ENCODE results near the gene CRACR2B. TPM values are rescaled to one million over a fixed set of nuclear protein-coding genes. Genes with fewer than 3 reads are reported as not detected.

CRACR2B gene
- total and polyA plus RNA-seq, 2 donors (not counting 1 experiment from before 2014, with no cell fraction given), result 9.7 to 67.7 TPM

DNA sequence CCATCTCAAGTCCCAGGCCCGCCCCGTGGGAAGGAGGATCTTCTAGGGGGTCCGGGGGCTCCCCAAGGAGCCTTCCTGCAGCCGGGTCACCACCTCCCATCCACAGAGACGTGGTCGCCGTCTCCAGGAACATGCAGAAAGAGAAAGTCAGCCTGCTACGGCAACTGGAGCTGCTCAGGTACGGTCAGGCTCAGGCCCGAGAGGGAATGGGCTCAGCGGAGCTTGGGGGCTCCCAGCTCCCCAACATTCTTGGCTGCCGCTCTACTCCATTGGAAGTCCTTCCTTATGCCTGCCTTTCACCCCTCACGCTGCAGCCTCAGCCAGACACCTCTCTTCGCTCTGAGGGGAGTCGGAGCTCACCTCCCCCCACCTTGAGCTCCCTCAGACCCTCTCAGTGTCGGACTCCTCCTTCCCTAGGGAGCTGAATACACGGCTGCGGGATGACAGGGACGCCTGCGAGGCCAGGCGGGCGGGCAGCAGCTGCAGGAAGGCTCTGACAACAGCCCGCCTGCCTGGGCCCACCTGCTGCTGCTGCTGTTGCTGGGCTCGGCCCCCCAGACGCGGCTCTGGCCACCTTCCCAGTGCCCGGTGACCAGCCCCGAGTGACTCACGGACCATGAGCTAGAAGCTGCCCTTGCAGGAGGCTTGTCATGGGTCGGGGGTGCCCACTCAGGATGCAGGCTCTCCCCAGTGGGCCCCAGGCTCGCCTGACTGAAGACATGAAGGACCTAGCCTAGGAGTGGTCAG is 3.6 kb downstream of the CRACR2B start:
- Mint-ChIP-seq H3K9me3 (ENCODE audit: insufficient read depth) (no peaks in the 10 kb centered on the region), H3K4me1 (peaks cover 53% of the 10 kb centered on the region), H3K27ac (no peak overlapping the region), H3K4me3 (peak overlapping the region; percentile 70), H3K27me3 (peaks cover 7% of the 10 kb centered on the region)
- peaks cover 0 to 15% (median 0%) of the 10 kb centered on the region in 3 donors for H3K9me3 ChIP-seq (ENCODE audit: control extremely low read depth in 1 of 3, control insufficient read depth in 2 of 3, insufficient read depth in 1 of 3, low read length in 2 of 3)
- peak overlapping the region; percentile 78 for H2AFZ ChIP-seq (ENCODE audit: insufficient read depth, low read depth, low read length, poor library complexity, severe bottlenecking)
- ATAC-seq (ENCODE audit: low read depth) (no peak), DNase-seq (peak; percentile 44)
- CTCF ChIA-PET, result interaction anchor here (1.0 to 1.4 kb wide), 2 partner anchors 17 to 22 kb away, joined by 3 read pairs; partner anchors contain the start of gene RPLP2
- H3K4me2 ChIP-seq (replicated peaks; ENCODE audit: low read depth, low read length, poor library complexity, severe bottlenecking), result peak overlapping the region; percentile 99
- peaks cover 0 to 65% (median 20%) of the 10 kb centered on the region in 4 experiments for H3K27me3 ChIP-seq (replicated peaks in 1 of 4; ENCODE audit: control extremely low read depth in 1 of 4, control insufficient read depth in 3 of 4, insufficient read depth in 4 of 4, low read length in 3 of 4)
- H3K27ac ChIP-seq (ENCODE audit: low read length in 2 of 2), result no peak overlapping the region
- H3K4me1 ChIP-seq (ENCODE audit: control insufficient read depth in 2 of 2, insufficient read depth in 2 of 2, low read length in 2 of 2), result peaks cover 67 to 73% of the 10 kb centered on the region in 2 donors
- peak overlapping the region in 4 of 5 experiments; percentile 36 to 55 (median 48) for H3K4me3 ChIP-seq (ENCODE audit: control extremely low read depth in 1 of 5, extremely low read depth in 1 of 5, insufficient read depth in 1 of 5, low read depth in 2 of 5, low read length in 4 of 5)
- POLR2A ChIA-PET, result interaction anchor here (0.8 to 6.4 kb wide), 5 partner anchors 11 to 35 kb away, joined by 3 to 57 read pairs (median 11); partner anchors contain the start of genes PNPLA2, POLR2L and TSPAN4
- H3K9ac ChIP-seq (ENCODE audit: low read length), result peak overlapping the region; percentile 68
- no peak for TF ChIP-seq EZH2 (IDR thresholded peaks at IDR 0.05; ENCODE audit: borderline replicate concordance, insufficient read depth, low read depth, low read length, poor library complexity, severe bottlenecking)
- TF ChIP-seq, protein P1, sequence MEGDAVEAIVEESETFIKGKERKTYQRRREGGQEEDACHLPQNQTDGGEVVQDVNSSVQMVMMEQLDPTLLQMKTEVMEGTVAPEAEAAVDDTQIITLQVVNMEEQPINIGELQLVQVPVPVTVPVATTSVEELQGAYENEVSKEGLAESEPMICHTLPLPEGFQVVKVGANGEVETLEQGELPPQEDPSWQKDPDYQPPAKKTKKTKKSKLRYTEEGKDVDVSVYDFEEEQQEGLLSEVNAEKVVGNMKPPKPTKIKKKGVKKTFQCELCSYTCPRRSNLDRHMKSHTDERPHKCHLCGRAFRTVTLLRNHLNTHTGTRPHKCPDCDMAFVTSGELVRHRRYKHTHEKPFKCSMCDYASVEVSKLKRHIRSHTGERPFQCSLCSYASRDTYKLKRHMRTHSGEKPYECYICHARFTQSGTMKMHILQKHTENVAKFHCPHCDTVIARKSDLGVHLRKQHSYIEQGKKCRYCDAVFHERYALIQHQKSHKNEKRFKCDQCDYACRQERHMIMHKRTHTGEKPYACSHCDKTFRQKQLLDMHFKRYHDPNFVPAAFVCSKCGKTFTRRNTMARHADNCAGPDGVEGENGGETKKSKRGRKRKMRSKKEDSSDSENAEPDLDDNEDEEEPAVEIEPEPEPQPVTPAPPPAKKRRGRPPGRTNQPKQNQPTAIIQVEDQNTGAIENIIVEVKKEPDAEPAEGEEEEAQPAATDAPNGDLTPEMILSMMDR (IDR thresholded peaks at IDR 0.05), result no peak
- no peaks in the 10 kb centered on the region for H3K79me2 ChIP-seq (ENCODE audit: control insufficient read depth, insufficient read depth, low read length)
- intact Hi-C loops (cut with micrococcal nuclease), result no loop called here
- H4K20me1 ChIP-seq (ENCODE audit: control insufficient read depth, insufficient read depth, low read length, poor library complexity, severe bottlenecking), result peaks cover 50% of the 10 kb centered on the region
- no peaks in the 10 kb centered on the region for H3K36me3 ChIP-seq (replicated peaks in 1 of 2; ENCODE audit: control extremely low read depth in 1 of 2, control insufficient read depth in 1 of 2, extremely low read depth in 1 of 2, insufficient read depth in 2 of 2, low read length in 1 of 2)
- WGBS (ENCODE audit: insufficient coverage), result 88% methylated on average over 20 of the region's 31 CpGs
